OCI-LY7 (cell line): ENCODE measurements around the gene THOC7. TPM values are rescaled to one million over a fixed set of nuclear protein-coding genes. Genes with fewer than 3 reads are reported as not detected.

Experiments used
- BruUV-seq: library from RNA; stranded (reverse); fragments of 400-500 nt; replicated peaks from 2 replicates; lab custom pipeline; 2021; lab: Mats Ljungman, UMichigan
- CTCF ChIA-PET: fragments of 300-600 bp; sonication (Branson Sonifier 250); formaldehyde crosslinking; loops from one replicate; lab custom pipeline; 2022; ENCODE audit warnings: antibody characterized with exemption; ENCODE audit not compliant: unreplicated experiment; lab: Charles Lee
- POLR2A ChIA-PET: fragments of 300-600 bp; sonication (Branson Sonifier 250); formaldehyde crosslinking; loops from one replicate; lab custom pipeline; 2022; ENCODE audit warnings: antibody characterized with exemption; lab: Charles Lee
- DNase-seq: peaks from one replicate; pipeline ENCODE4 v3.0.0-alpha.2; 2015; ENCODE audit warnings: low spot score
- H2AFZ ChIP-seq: fragments of 200-600 bp; sonication (generic), shearing (Covaris generic); 2 replicates; pipeline ENCODE4 v1.6.1; 2014; ENCODE audit warnings: mild to moderate bottlenecking, antibody characterized with exemption, low read length, moderate library complexity
- H3K27ac ChIP-seq: fragments of 200-600 bp; sonication (generic); 2 replicates; pipeline ENCODE4 v1.5.1; 2014; ENCODE audit warnings: mixed run types, low read depth, mild to moderate bottlenecking, moderate library complexity, low read length, inconsistent platforms; ENCODE audit not compliant: poor library complexity, severe bottlenecking
- H3K36me3 ChIP-seq: fragments of 200-600 bp; sonication (generic); 2 replicates; pipeline ENCODE4 v1.6.1; 2014; ENCODE audit warnings: mild to moderate bottlenecking, antibody characterized with exemption, low read length, moderate library complexity, mixed read lengths; ENCODE audit not compliant: insufficient read depth
- H3K4me1 ChIP-seq: fragments of 200-600 bp; sonication (generic); 2 replicates; pipeline ENCODE4 v1.5.1; 2014; ENCODE audit warnings: mild to moderate bottlenecking, low read length; ENCODE audit not compliant: insufficient read depth, poor library complexity, severe bottlenecking
- H3K4me2 ChIP-seq: fragments of 200-600 bp; sonication (generic); 2 replicates; pipeline ENCODE4 v1.6.1; 2014; ENCODE audit warnings: mild to moderate bottlenecking, low read length
- H3K4me3 ChIP-seq: fragments of 200-600 bp; sonication (generic); 2 replicates; pipeline ENCODE4 v1.5.1; 2014; ENCODE audit warnings: mild to moderate bottlenecking, low read depth, low read length; ENCODE audit not compliant: poor library complexity, severe bottlenecking
- H3K79me2 ChIP-seq: fragments of 200-600 bp; sonication (generic); 2 replicates; pipeline ENCODE4 v1.6.1; 2016; ENCODE audit warnings: low read depth, mild to moderate bottlenecking, low read length, moderate library complexity, mixed read lengths; ENCODE audit not compliant: insufficient read depth
- H3K9me2 ChIP-seq: fragments of 200-600 bp; sonication (generic); 2 replicates; pipeline ENCODE4 v1.6.1; 2016; ENCODE audit warnings: mild to moderate bottlenecking, low read length, mixed read lengths; ENCODE audit not compliant: insufficient read depth
- H3K9me3 ChIP-seq: fragments of 200-600 bp; sonication (generic); 2 replicates; pipeline ENCODE4 v1.6.1; 2014; ENCODE audit warnings: mild to moderate bottlenecking, mixed run types, low read length, mixed read lengths
- H4K20me1 ChIP-seq: fragments of 200-600 bp; sonication (generic); 2 replicates; pipeline ENCODE4 v1.6.1; 2014; ENCODE audit warnings: mild to moderate bottlenecking, antibody characterized with exemption, low read length, moderate library complexity, mixed read lengths; ENCODE audit not compliant: insufficient read depth
- CTCF ChIP-seq: fragments of 200-600 bp; sonication (generic); conservative IDR thresholded peaks from 2 replicates; pipeline ENCODE4 v1.5.1; 2014; ENCODE audit warnings: mild to moderate bottlenecking, antibody characterized with exemption, low read length, moderate library complexity, mixed read lengths
- EZH2phosphoT487 ChIP-seq: fragments of 200-600 bp; sonication (generic); IDR thresholded peaks from 2 replicates; pipeline ENCODE4 v1.6.1; 2018; ENCODE audit warnings: low read depth, borderline replicate concordance, mild to moderate bottlenecking, mixed run types, antibody characterized with exemption, low read length, moderate library complexity, mixed read lengths
- intact Hi-C: fragments of 100-400 bp; cut with micrococcal nuclease; formaldehyde crosslinking; loops from one replicate; pipeline ENCODE4 v1.10.0; 2022; ENCODE audit not compliant: unreplicated experiment
- total RNA-seq, 2 experiments: library from RNA; depleted of rRNA in 1 of 2; stranded (reverse); fragments of >200 nt in 1 of 2; shearing (Covaris generic) in 1 of 2; gene quantifications; 2 replicates each; pipeline ENCODE4 v1.2.3, GENCODE V29; 2014 to 2022

THOC7 gene
- total RNA-seq, 2 experiments from 2014 or later: 62.2 to 103 TPM

GRCh38 chr3:63900010-63900409, 36.4 kb upstream of the THOC7 start:
- Histone ChIP-seq H2AFZ (no peak overlapping the region), H3K4me1 (peaks cover 13% of the 10 kb centered on the region), H3K9me3 (no peaks in the 10 kb centered on the region), H4K20me1 (0 out of 2 replicates have a peak, but pooled peaks cover 16% of the 10 kb centered on the region), H3K9me2 (no peaks in the 10 kb centered on the region), H3K4me3 (no peak overlapping the region), H3K4me2 (no peak overlapping the region), H3K27ac (no peak overlapping the region), H3K79me2 (peaks cover 21% of the 10 kb centered on the region; the same call in 1 of the 2 replicates), H3K36me3 (peaks cover 65% of the 10 kb centered on the region)
- TF ChIP-seq EZH2phosphoT487: no peak
- no peak for TF ChIP-seq CTCF
- ChIA-PET POLR2A (interaction anchor here (1.2 kb wide), 1 partner anchor 16 kb away, joined by 4 read pairs; no protein-coding TSS in a partner anchor), CTCF (no interaction called here)
- intact Hi-C loops: no loop called here
- BruUV-seq: no TSS peak
- no peak for DNase-seq

GRCh38 chr3:63896332-63897030, 32.9 kb upstream of the THOC7 start:
- Histone ChIP-seq H4K20me1 (peaks cover 18% of the 10 kb centered on the region; the same call in 1 of the 2 replicates), H3K79me2 (peaks cover 21% of the 10 kb centered on the region; the same call in 1 of the 2 replicates), H3K36me3 (peaks cover 45% of the 10 kb centered on the region), H3K4me3 (no peak overlapping the region), H2AFZ (no peak overlapping the region), H3K9me2 (no peaks in the 10 kb centered on the region), H3K9me3 (no peaks in the 10 kb centered on the region), H3K4me1 (peaks cover 13% of the 10 kb centered on the region), H3K4me2 (no peak overlapping the region), H3K27ac (no peak overlapping the region)
- intact Hi-C loops: no loop called here
- POLR2A ChIA-PET: interaction anchor here (1.2 to 5.7 kb wide), 2 partner anchors 13 to 20 kb away, joined by 3 to 17 read pairs; no protein-coding TSS in a partner anchor
- CTCF ChIA-PET: no interaction called here
- BruUV-seq: no TSS peak
- DNase-seq: no peak
- TF ChIP-seq CTCF (no peak), EZH2phosphoT487 (no peak)
